SHP77 (cell line): ENCODE measurements around the gene PPP2R2C.

Experiments used
- DNase-seq, 2 experiments: peaks; one replicate each; lab custom pipeline; 2025; lab: John Stamatoyannopoulos, UW

Gene PPP2R2C

DNA sequence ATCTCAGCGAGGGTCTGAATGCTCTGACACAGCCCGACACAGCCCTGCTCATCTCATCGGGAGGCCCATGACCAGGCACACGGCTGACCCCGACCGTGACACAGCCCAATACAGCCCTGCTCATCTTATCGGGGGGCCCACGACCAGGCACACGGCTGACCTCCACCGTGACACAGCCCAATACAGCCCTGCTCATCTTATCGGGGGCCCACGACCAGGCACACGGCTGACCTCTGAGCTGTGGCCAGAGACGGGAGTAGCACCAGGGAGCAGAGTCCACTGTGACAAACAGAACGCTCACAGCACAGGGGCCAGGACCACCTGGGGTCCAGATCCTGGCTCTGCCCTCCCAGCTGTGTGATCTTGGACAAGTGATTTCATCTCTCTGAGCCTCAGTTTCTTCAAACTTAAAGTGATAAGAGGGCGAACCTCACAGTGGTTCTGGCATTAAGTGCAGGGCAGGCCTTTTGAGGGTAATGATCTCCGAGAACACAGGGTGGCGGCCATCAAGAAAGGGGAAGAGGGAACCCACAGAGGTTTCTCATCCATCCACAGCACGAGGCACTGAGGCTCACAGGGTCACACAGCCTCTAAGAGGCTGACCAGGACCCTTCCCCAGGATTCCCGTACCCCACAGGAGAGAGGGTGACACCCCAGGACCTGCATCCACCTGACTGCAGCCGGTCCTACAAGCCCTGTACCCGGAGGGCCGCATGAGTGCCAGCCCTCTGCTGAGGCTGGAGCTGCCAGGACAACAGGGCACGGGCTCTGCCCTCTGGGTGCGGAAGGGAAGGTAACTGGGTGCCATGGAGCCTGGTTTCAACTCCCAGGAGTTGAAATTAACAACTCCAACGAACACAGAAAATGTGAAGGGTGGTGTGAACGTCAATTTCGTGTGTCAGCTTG, 142.7 kb downstream of the PPP2R2C start:
- DNase-seq, result no peak

DNA sequence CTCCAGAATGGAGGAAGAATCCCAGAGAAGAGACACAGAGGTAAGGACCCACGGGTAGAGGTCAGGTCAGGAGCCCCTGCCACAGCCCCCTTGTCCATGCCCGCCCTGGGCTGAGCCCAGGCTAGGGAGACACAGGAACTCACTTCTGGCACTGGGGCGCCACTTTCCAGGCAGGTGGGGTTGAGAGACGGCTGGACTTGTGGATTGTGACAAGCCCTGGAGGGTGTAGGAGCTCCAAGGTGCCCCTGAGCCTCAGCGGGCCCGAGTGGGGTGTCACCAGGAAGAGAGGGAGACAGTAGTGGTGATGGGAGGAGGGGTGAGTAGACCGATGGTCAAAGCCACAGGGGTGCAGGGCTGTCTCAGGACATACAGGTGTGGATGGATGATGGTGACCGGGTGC, 143.9 kb downstream of the PPP2R2C start:
- DNase-seq, result no peak

DNA sequence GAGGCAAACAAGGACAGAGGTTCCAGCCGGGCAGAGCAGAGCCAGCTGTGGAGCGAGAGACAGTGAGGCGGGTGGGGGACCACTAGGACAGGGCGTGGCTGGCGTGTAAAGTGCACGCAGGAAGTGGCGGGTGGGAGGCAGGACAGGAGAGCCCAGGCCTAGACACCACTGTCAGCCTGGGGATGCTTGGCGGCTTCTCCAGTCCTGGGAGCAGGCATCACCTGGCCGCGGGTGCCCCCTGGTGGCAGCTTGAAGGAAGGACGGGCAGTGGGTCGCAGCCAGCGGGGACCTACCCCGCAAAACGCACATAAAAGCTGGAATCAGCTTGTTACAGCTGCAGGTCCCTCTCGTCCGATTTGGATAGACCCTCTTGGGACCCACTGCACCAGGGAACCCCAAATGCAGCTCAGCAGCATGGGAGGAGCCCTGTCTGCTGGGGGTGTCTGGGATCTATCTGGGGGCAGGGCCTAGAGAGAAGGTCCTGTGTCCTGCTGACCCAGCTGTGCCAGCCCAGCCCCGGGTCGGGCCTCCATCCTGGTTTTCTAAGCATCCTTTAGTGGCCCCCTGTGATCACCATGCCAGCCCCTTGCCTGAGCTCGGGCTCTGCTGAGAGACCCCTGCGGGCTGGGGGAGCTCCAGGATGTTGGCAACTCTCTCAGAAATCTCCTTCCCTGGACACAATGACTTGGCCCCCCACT, 145.0 kb downstream of the PPP2R2C start:
- DNase-seq, result peak in 1 of 2 experiments; percentile 24

DNA sequence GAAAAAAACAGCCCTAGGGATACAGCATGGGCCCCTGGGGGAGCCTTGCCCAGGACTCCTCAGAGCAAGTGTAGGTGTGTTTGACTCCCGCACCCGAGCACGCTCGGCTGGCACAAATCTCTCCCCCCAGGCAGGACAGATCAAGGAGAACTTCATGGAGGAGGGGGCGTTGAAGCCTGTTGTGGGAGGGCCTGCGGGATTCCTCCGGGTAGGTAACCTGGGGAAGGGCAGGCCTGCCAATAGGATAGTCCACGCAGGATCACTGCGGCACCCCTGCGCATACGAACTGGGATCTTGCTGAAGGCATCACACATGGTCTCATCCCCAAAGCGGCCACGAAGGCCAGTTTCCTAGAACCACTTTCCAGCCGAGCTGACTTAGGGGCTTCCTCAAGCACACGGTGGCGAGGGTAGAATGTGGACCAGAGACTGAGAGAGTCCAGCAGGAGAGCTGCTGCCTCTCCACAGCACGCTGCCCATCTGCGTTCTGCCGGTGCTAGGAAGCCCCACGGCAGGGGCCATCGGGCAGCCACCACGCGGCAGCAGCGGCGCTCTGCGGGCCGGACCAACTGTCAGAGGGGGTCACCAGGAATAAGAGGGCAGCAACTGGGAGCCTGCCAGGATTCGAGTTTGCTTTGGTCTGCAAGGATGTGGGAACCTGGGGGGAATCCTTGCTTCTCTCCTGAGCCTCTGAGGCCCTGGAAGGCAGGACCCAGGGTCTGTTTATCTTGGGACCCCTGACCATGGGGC, 145.9 kb downstream of the PPP2R2C start:
- DNase-seq, result no peak

DNA sequence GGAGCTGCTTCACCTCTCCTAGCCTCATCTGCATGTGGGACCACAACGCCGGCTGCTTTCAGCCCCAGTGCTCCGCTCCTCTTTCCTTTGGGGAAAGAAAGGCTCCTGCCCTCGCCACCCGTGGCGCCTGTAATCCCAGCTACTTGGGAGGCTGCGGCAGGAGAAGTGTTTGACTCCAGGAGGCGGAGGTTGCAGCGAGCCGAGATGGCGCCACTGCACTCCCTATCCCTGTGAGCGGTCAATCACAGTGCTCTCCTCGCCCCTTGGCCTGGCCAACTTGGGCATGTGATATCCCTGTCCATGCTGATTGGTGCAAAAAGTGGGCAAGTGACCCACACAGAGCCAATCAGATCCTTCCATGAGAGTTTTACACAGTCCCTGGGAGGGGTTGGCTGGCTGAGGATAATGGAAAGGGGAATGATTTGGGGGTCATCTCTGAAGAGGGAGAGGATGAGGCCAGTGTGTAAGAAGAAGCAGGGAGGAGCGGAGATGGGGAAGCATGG, 146.6 kb downstream of the PPP2R2C start:
- DNase-seq, result no peak

DNA sequence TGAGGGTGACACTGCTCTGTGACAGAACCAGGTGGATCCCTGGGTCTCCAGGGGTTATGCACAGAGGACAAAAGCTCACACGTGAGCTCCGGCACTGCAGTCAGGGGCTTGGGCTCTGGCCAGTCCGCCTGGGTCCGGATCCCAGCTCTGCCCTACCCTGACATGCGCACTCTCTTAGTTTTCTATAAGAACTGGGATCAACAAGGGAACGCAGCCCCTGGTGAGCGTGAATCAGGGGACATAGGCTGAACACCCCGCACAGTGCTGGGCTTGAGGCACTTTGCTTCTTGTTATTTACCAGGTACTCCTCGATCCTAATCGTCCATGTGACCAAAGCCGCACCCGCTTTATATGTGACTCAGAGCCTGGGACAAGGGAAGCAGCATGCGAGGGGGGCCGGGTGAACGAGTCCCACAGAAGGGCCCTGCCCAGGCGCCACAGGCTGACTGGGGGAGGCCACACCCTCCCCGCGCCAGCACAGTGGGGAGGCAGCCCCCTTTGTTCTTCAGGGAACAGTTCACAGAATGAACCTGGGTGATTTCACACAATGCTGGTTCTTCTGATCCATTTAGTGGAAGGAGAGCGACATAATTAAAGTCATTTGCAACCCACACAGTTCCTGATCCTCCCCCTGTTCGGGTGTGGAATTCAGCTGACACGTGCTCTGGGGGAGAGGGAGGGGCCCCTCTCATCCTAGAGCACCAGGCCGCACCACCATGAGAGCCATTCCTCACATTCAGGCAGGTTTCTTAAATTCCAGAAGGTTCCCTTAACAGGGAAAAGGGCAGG, 147.2 kb downstream of the PPP2R2C start:
- no peak for DNase-seq

DNA sequence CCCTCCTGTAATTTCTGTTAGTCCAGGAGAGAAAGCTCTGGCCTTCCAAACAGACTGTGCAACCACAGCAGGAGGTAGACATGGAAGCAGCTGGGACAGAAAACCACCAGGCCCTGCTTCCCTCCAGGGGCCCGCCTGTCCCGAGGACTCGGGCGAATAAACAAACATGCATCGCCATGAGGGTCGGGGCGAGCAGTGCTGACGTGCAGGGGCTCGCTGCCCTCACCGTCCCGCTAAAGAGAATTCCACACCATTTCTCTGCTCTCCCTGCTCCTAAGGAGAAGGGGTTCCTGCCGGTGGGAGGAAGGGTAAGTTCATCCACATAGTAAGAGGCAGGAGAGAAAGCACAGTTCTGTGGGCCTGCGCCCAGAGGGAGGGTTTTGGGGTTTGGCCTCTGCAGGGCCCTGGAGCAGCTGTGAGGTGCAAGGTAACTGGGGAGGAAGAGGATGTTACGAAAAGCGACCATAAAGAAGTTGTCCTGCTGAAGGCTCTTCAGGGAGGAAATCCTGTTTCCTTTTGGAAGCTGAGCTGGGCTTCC, 147.9 kb downstream of the PPP2R2C start:
- DNase-seq, result no peak

DNA sequence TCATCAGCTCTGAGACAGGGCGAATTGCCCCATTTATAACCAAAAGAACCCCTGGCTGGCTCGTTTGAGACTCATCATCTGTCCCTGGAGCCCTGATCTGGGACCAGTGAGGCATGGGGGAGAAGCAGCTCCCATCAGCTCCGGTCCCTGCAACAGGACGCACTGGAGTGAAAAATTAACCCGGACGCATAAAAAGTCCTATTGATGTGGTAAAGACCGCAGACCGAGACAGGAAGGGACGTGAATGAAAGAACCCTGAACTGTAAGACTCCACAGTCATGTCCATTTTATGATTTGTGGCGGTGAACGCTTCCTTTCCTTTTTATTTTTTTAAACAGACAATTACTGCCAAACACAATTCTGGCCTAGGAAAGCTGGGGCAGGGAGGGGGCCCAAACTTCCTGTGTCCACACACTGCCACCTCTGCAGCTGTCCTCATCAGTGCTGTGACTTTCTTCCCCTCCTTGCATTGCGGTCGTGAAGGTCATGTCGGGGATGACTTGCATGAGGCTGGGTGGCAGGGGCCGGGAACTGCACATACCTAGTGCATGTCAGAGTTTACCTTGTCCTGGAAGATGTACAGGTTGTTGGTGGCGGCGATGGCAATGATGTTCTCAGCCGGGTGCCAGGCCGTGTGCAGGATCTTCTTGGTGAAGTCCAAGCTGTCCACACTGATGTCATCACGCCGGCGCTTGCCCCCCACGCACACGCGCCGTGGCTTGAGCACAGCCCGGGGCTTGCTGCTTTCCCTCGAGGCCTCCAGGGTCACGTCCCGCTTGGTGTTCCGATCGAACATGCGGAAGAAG, 149.4 kb downstream of the PPP2R2C start:
- DNase-seq, result no peak

DNA sequence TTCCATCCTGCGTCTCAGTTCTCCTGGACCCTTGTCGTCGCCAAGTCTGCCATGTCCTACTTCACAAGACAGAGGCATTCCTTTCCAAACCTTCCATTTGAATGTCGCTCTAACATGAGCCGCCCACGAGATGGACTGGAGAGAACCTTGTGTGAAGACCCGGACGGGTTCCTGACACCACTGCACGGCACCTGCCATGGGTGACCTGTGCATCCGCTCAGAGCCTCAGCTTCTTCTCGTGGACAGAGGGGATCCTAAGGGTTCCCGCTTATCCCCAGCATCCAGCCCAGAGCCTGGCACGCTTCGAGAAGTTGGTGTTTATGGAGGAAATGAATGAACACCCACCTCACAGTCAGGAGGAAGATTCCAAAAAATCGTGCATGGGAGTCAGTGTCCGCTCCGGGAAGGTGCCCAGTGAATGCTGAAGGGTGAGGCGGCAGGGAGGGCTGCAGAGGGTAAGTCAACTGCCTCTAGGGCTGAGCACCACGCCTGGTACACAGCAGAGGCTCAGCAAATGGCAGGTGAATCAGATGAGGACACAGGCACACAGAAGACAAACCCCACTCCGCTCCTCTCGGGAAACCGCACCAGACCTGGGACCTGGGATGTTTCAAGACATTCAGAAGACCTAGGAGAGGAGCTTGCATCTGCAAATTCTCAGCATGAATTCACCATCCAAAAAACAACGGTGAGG, 150.2 kb downstream of the PPP2R2C start:
- no peak for DNase-seq

DNA sequence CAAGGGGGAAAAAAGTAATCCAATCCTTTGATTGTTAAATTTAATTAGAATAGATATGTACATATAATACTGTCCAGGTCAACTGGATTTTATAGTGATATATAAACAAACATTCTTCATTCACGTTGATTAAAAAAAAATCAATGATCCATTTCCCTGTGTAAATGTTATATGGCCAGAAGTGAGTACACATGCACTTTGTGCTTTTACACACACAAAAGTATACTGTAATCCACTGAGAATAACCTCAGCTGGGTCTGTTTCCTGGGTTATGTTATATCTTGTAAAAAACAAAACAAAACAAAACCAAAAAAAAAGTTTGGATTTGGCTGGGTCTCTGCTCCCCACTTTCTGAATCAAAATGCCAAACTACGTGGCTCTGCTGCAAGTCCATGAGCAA, 151.1 kb downstream of the PPP2R2C start:
- no peak for DNase-seq

DNA sequence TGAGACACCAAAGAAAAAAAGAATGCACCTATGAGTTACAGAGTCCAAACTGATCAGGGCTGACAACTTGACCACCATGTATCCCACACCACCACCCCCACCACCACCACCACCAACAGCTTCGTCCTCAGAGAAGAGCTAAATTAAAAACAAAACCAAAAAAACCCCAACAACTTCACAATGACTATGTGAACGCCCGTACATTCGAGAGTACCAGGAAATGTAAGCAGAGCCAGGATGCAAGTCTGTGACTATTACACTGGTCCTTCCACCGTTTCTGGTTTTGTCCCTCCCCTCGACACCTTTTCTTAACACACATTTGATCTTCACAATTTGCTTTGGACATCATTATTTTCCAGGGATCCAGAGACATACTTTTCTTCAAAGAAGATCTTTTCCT, 151.8 kb downstream of the PPP2R2C start:
- no peak for DNase-seq

DNA sequence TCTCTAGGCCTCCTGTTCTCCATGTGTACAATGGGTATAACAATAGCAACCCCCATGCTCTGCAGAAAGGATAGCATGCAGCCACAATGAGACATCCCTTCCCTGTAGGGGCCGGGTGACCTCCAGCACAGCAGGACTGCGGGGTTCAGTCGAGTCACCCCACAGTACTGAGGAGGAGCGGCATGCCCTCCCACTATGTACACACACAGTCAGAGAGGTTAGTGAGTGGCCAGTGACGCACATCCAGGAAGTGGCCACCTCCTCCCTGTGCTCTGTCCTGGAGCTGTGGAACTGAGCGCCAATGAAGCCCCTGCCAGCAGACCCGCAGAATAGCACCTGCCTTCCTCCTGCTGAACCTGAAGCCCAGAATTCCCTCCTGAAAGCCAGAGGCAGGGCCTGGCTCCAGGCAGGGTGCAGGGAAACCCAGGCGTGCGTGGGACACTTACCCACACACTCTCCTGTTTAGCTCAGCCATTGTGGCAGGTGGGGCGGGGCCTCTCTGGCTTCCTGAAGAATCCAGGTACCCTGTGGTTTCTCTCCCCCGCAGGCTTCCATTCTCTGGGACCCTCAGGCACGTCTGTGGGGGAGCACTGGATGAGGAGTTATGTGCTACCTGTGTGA, 152.8 kb downstream of the PPP2R2C start:
- no peak for DNase-seq

DNA sequence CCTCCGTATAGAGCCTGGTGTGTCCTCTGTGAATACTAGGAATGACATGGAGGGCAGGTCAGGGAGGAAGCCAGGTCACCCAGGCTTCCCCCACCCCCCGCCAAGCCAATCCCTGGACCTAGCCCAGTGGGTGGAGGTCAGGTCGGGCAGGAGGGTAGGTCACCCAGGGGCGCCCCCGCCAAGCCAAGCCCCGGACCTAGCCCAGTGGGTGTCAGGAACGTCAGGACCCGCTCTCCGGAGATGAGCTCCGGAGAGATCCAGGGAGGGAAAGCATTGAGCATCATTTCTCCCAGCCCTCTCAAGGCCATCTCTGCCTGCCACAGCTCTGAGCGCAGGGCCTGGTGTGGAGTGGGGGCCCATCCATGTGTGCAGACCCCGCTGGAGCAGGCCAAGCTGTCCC, 154.2 kb downstream of the PPP2R2C start:
- no peak for DNase-seq

DNA sequence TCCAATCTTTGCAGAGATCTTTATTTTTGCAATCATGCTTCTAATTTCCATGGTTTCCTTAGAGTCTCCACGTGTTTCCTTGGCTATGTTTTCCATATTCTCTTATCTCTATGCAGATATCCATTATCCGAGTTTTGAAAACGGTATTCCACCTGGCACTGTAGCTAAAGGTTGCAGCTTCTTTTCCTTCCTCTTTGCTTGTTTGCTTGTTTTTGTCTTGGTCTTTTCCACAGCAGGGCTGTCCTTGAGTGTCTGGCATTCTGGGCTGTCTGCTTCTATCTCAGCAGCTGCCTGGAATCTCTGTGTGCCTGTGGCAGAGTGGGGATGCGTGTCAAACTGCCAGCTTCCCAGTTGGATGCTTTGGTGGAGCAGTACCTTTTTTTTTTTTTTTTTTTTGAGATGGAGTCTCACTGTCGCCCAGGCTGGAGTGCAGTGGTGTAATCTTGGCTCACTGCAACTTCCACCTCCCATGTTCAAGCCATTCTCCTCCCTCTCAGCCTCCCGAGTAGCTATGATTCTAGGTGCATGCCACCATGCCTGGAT, 155.9 kb downstream of the PPP2R2C start:
- DNase-seq, result no peak

DNA sequence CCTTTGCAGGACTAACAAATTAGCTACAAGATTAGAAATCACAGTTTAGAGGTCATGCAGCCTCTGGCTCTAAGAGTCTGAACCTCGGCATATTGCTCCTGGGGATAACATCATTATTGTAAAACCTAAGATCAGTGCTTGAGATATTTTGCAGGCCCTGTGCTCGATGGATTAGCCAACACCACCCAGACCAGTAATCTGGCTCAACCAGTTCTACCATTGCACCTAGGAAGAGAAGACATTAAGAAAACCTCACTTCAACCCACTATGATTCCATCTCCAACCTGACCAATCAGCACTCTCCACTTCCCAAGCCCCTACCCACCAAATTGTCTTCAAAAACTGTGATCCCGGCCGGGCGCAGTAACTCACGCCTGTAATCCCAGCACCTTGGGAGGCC, 159.2 kb downstream of the PPP2R2C start:
- no peak for DNase-seq

DNA sequence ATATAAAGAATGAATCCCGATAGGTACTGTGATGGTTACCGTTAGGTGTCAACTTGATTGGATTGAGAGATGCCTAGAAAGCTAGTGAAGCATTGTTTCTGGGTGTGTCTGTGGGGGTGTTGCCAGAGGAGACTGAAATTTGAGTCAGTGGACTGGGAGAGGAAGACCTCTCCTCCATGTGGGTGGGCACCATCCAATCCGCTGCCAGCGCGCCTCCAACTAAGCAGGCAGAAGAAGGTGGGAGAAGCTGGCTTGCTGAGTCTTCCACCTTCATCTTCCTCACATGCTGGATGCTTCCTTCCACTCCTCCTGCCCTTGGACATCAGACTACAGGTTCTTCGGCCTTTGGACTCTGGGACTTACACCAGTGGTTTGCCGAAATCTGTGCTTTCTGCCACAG, 162.6 kb downstream of the PPP2R2C start:
- DNase-seq, result no peak

DNA sequence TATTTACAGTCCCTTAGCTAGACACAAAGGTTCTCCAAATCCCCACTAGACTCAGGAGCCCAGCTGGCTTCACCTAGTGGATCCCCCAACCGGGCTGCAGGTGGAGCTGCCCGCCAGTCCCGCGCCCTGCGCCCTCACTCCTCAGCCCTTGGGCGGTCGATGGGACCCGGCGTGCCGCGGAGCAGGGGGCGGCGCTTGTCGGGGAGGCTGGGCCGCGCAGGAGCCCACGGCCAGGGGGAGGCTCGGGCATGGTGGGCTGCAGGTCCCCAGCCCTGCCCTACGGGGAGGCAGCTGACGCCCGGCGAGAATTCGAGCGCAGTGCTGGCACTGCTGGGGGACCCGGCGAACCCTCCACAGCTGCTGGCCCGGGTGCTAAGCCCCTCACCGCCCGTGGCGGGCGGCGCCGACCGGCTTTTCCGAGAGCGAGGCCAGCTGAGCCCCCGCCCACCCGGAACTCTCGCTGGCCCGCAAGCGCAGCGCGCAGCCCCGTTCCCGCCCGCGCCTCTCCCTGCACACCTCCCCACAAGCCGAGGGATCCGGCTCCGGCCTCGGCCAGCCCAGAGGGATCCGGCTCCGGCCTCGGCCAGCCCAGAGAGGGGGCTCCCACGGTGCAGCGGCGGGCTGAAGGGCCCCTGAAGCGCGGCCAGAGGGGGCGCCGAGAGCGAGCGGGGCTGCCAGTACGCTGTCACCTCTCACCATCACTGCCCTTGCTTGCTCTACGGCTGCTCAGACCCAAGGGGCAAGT, 163.3 kb downstream of the PPP2R2C start:
- no peak for DNase-seq

DNA sequence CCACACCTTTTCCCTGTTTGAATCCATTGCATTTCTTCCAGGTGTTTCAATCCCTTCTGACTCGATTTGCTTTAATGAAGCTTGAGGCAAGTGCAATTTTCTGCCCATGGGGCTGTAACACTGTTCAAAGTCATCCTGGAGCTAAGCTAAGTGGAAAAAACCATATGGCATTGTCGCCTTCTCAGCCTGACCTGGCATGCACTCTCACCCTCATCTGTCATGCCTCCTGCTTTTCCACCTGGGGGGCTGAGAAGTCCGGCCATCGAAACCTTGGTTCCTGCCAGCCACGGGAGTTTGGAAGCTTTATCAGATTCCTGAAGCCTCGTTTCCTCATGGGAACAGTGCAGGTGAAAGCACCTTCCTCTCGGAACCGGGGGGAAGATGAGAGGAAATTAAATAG, 164.5 kb downstream of the PPP2R2C start:
- DNase-seq, result no peak
